HG03342 (cell line): Measurements from ENCODE around the gene SUN5.
"Not testable (repeated sequence)": the region's sequence is repeated elsewhere in the genome, so short reads cannot be mapped to it uniquely, and the experiment has no call there.

ENCODE experiments used
- ATAC-seq: cut with Tn5 transposase; IDR thresholded peaks from one replicate; pipeline ENCODE4 v1.9.1; 2021; ENCODE audit warnings: mild to moderate bottlenecking, moderate library complexity; ENCODE audit not compliant: unreplicated experiment

The SUN5 gene

GRCh38 chr20:33004141-33004751 lies at the start of gene SUN5:
SUN5 (minus strand) TSS chr20:33004433; CDS start chr20:33004340, 93 bp downstream.
- no peak for ATAC-seq

GRCh38 chr20:33053291-33054106 lies 49.3 kb upstream of the SUN5 start, which contains the start of gene BPIFB3:
BPIFB3 (plus strand) TSS chr20:33053903; CDS start chr20:33055436, 1,533 bp downstream.
- ATAC-seq = no peak

GRCh38 chr20:33051333-33051732 lies 47.1 kb upstream of the SUN5 start:
- no peak for ATAC-seq

GRCh38 chr20:33046412-33046811 lies 42.2 kb upstream of the SUN5 start:
- no peak for ATAC-seq

GRCh38 chr20:33045129-33045721 lies 41.0 kb upstream of the SUN5 start:
- not testable (repeated sequence) for ATAC-seq

- no peak for ATAC-seq
Observed at GRCh38 chr20:33043731-33044181, 39.5 kb upstream of the SUN5 start.

- no peak for ATAC-seq
Observed at GRCh38 chr20:33042983-33043730, 38.9 kb upstream of the SUN5 start.

GRCh38 chr20:33042430-33042829 lies 38.2 kb upstream of the SUN5 start:
- no peak for ATAC-seq

- no peak for ATAC-seq
Observed at GRCh38 chr20:33038243-33038642, 34.0 kb upstream of the SUN5 start.

GRCh38 chr20:33037456-33037855 lies 33.2 kb upstream of the SUN5 start:
- no peak for ATAC-seq

- ATAC-seq = no peak
Observed at GRCh38 chr20:33034901-33035492, 30.8 kb upstream of the SUN5 start.

GRCh38 chr20:33034115-33034514 lies 29.9 kb upstream of the SUN5 start:
- ATAC-seq = no peak

GRCh38 chr20:33033381-33033780 lies 29.1 kb upstream of the SUN5 start:
- ATAC-seq = no peak

- ATAC-seq = no peak
Observed at GRCh38 chr20:33032555-33032954, 28.3 kb upstream of the SUN5 start.

- no peak for ATAC-seq
Observed at GRCh38 chr20:33031531-33031930, 27.3 kb upstream of the SUN5 start, which contains the start of gene BPIFB6. BPIFB6 (plus strand) TSS chr20:33031648; CDS start chr20:33031648, 0 bp downstream.

GRCh38 chr20:33030569-33030968 lies 26.3 kb upstream of the SUN5 start:
- no peak for ATAC-seq

GRCh38 chr20:33030076-33030475 lies 25.8 kb upstream of the SUN5 start:
- no peak for ATAC-seq

GRCh38 chr20:33028875-33029274 lies 24.6 kb upstream of the SUN5 start:
- ATAC-seq = no peak

- no peak for ATAC-seq
Observed at GRCh38 chr20:33027769-33028751, 23.8 kb upstream of the SUN5 start.
